AG09309 (cell line): Measurements from ENCODE around the gene DYDC1.

Experiments used
- DNase-seq: peaks from one replicate; pipeline ENCODE4 v3.0.0-alpha.2; 2010; ENCODE audit warnings: low read depth
- H3K4me3 ChIP-seq: 2 replicates; pipeline ENCODE4 v1.5.1; 2011; ENCODE audit warnings: mild to moderate bottlenecking, low read depth, low read length, moderate library complexity; ENCODE audit not compliant: control insufficient read depth
- TF ChIP-seq, protein P1 (sequence below): IDR thresholded peaks from 2 replicates; pipeline ENCODE4 v1.5.1; 2011; ENCODE audit warnings: mild to moderate bottlenecking, low read depth, low read length, inconsistent platforms; ENCODE audit not compliant: insufficient read depth, control insufficient read depth; ENCODE audit errors: missing control alignments

Gene DYDC1

GRCh38 chr10:80322711-80323110, 33.8 kb downstream of the DYDC1 start:
- no peak for DNase-seq
- H3K4me3 ChIP-seq = no peak overlapping the region
- TF ChIP-seq, protein P1, sequence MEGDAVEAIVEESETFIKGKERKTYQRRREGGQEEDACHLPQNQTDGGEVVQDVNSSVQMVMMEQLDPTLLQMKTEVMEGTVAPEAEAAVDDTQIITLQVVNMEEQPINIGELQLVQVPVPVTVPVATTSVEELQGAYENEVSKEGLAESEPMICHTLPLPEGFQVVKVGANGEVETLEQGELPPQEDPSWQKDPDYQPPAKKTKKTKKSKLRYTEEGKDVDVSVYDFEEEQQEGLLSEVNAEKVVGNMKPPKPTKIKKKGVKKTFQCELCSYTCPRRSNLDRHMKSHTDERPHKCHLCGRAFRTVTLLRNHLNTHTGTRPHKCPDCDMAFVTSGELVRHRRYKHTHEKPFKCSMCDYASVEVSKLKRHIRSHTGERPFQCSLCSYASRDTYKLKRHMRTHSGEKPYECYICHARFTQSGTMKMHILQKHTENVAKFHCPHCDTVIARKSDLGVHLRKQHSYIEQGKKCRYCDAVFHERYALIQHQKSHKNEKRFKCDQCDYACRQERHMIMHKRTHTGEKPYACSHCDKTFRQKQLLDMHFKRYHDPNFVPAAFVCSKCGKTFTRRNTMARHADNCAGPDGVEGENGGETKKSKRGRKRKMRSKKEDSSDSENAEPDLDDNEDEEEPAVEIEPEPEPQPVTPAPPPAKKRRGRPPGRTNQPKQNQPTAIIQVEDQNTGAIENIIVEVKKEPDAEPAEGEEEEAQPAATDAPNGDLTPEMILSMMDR = no peak

- TF ChIP-seq, protein P1 = no peak
- no peak for DNase-seq
- no peak overlapping the region for H3K4me3 ChIP-seq
These were observed 34.4 kb downstream of the DYDC1 start for GRCh38 chr10:80322158-80322557.

DNA sequence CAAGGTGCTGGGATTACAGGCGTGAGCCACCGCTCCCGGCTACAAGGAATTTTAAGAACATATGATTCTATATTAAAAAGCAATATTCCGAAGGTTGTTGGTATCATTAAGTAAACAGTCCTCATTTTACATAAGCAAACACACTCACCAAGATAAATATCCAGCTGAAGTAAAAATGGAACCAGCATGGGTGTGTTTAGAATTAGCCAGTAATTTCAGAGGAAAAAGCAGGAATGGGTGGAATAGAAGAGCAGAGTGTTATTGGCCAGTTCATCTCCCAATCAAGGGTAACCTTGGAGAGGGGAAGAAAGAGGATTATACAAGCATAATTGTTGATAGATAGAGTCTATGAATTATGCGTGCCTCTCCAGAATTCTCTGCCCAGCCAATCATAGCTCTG, 35.4 kb downstream of the DYDC1 start:
- H3K4me3 ChIP-seq = no peak overlapping the region
- TF ChIP-seq, protein P1 = no peak
- DNase-seq = no peak

- H3K4me3 ChIP-seq = no peak overlapping the region
- DNase-seq = no peak
- TF ChIP-seq, protein P1 = no peak
These were observed 36.2 kb downstream of the DYDC1 start for GRCh38 chr10:80320377-80320776.

DNA sequence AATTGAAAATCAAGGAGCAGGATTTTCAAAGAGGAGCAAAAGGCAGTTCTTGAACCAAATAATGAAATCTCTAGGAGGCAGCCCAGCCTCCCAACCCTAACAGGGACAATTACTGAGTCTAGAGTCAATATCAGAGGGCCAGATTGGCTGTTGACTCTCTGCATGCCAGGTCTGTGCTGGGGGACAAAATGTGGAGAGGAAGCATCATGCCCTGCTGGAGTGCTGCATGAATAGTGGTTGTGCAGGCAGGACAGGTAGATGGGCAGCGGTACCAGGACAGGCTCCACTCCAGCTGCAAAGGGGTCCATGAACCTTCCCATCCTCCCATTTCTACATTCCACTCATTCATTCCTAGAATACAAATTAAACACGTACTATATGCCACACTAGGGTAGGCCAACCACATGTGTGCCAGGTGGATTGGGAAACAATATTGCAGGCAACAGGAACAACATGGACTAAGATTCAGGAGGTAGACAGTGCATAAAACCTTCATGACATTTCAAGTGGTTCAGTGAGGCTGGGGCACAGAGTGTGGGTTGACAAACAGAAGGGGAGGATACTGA, 36.7 kb downstream of the DYDC1 start:
- TF ChIP-seq, protein P1 = no peak
- H3K4me3 ChIP-seq = no peak overlapping the region
- DNase-seq = no peak

DNA sequence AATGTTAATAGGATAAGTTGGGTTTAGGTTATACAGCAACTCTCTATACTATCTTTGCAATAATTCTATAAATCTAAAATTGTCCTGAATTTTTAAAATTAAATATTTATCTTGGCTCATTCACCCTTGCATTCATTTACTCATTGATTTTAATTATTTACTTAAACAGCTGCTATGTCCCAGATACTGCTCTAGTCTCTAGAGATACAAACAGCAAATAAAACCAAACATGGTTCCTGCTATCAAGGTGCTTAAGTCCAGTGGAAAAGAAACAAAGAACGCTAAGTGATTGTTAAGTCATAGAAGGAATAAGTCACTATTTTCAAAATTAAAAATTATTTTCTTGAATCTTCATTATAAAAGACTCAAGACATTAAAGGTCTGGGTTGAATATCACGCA, 37.2 kb downstream of the DYDC1 start:
- DNase-seq = no peak
- TF ChIP-seq, protein P1 = no peak
- no peak overlapping the region for H3K4me3 ChIP-seq

DNA sequence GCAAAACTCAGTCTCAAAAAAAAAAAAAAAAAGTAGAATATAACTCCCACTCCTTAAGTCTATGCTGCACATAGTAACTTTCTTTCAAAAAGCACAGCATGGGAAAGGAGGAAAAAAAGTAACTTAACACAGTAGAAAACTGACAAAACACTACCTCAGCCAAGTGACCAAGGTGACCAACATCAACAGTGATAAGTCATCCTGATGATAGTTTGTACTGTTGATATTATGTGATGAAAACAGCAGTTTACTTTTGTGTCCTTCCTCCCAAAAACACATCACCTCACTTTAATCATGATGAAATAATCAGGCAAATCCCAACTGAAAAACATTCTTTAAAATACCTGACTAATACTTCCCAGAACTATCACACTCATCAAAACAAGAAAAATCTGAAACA, 37.8 kb downstream of the DYDC1 start:
- TF ChIP-seq, protein P1 = no peak
- no peak for DNase-seq
- H3K4me3 ChIP-seq = no peak overlapping the region
